Breast epithelium (tissue), 3 donors: Measurements from ENCODE around the gene ATRX.

Experiments
- CTCF ChIP-seq, 3 donors: fragments of 450-650 bp; IDR thresholded peaks; one replicate each; pipeline ENCODE4 v1.5.1; 2016 to 2017; ENCODE audit warnings: antibody characterized with exemption in 3 of 3, mild to moderate bottlenecking in 3 of 3, moderate library complexity in 3 of 3
- POLR2A ChIP-seq: fragments of 450-650 bp; IDR thresholded peaks from one replicate; pipeline ENCODE4 v1.6.1; 2016; ENCODE audit warnings: antibody characterized with exemption, mild to moderate bottlenecking, moderate library complexity
- POLR2AphosphoS5 ChIP-seq, 3 donors: sonication (generic); formaldehyde crosslinking; IDR thresholded peaks; one replicate each; pipeline ENCODE4 v1.6.1; 2017; ENCODE audit warnings: antibody characterized with exemption in 3 of 3

- TF ChIP-seq CTCF (IDR thresholded peaks at IDR 0.05) (no peak), POLR2A (no peak), POLR2AphosphoS5 (IDR thresholded peaks at IDR 0.05) (no peak)
Measured at GRCh38 chrX:77771601-77772000, 14.4 kb downstream of the ATRX start.
